GM19025 (cell line): ENCODE measurements around the gene PLIN5.
"Not testable (repeated sequence)": the region's sequence is repeated elsewhere in the genome, so short reads cannot be mapped to it uniquely, and the experiment has no call there.

Experiments used
- ATAC-seq: cut with Tn5 transposase; IDR thresholded peaks from one replicate; pipeline ENCODE4 v1.9.1; 2021; ENCODE audit warnings: mild to moderate bottlenecking, low read depth, moderate library complexity; ENCODE audit not compliant: unreplicated experiment

Gene PLIN5

DNA sequence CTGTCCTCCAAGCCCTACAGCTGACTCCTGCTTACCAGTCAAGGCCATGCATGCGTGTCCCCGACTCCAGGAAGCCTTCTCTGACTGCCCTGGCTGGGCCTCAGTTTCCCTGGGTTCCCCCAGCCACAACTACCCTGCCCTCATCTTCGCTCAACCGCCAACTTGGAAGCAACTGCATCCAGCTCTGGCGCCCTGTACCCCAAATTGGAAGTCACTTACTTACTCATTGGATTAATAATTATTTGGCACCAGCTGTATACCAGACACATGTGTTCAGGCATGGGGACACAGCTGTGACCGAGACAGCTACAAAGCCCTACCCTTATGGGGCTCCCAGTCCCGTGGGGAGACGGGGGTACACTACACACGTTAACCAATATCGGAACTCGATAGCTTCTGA is 35.4 kb upstream of the PLIN5 start:
- ATAC-seq, result no peak

DNA sequence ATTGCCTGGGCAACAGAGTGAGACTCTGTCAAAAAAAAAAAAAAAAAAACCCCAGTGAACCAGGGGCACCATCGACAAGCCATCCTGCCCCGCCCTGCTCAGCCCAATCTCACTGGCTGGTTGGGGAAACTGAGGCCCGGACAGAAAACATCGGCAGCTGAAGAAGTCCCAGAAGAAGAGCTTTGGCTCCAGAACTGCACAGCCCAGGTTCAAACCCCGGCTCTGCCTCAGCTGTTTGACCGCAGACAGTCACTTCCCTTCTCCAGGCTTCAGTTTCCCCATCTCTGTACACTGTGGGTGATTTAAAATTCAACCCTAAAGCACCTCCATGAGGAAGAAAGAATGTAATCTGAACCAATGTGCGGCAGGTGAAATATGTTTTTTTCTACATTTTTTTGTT is 33.9 kb upstream of the PLIN5 start:
- ATAC-seq, result no peak

DNA sequence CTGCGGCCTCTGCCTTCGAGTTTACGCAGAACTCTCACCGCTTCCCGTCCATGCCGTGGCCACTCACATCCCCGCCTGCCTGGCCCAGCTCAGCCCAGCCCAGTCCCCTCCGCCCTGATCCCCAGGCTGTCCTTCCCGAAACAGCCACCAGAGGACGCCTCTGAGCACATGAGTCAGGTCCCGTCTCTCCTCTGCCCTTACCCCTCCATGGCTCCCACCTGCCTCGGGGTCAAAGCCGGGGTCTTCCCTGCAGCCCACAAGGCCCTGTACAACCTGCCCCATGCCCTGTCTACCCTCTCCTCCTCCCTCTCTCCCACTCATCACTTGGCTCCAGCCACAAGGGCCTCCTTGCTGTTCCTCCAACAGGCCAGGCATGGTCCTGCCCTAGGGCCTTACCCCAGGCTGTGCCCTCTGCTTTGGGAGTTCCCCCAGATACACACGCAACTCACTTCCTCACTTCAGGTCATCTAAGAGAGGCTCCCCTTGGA is 32.6 kb upstream of the PLIN5 start:
- ATAC-seq, result no peak

DNA sequence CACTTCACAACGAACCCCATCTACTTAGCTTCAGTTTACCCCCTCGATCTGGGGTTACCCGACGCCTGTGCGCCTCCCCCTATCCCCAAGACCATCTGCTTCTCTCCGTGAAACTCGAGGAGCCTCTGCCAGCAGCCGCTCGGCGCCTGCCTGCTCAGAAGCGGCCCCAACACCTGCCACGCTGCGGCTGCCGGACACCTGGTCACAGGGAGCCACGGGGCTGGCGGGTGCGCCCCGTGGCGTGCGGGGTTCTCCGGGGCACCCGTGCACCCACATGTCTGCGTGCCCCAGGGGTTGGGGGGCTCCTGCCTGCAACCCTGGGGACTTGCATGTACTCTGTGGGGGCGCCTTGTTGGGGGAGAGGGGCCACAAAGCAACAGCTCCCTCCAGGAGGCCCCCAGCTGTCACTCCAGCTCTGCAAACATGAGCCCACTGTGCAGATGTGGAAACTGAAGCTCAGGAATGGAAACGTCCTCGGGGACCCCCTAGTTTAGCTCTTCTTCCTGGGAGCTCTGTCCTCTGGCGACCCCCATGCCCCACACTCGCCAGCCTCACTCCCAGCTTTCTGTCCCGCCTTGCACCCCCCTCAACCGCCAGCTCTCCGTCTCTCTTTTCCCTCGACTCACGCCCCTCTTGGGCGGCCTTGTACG is 31.5 kb upstream of the PLIN5 start:
- no peak for ATAC-seq

DNA sequence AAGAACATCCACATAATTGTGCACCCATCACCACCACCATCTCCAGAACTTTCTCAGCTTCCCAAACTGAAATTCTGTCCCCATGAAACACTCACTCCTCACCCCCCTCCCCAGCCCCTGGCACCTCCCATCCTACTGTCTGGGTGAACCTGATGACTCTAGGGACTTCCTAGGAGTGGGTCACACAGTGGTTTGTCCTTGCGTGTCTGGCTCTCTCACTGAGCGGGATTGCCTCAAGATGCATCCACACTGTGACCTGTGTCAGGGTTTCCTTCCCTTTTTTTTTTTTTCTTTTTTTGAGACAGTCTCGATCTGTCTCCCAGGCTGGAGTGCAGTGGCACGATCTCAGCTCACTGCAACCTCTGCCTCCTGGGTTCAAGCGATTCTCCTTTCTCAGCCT is 28.5 kb upstream of the PLIN5 start:
- not testable (repeated sequence) for ATAC-seq

DNA sequence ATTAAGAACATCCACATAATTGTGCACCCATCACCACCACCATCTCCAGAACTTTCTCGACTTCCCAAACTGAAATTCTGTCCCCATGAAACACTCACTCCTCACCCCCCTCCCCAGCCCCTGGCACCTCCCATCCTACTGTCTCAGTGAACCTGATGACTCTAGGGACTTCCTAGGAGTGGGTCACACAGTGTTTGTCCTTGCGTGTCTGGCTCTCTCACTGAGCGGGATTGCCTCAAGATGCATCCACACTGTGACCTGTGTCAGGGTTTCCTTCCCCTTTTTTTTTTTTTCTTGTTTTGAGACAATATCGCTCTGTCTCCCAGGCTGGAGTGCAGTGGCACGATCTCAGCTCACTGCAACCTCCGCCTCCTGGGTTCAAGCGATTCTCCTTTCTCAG is 27.1 kb upstream of the PLIN5 start:
- ATAC-seq, result not testable (repeated sequence)

DNA sequence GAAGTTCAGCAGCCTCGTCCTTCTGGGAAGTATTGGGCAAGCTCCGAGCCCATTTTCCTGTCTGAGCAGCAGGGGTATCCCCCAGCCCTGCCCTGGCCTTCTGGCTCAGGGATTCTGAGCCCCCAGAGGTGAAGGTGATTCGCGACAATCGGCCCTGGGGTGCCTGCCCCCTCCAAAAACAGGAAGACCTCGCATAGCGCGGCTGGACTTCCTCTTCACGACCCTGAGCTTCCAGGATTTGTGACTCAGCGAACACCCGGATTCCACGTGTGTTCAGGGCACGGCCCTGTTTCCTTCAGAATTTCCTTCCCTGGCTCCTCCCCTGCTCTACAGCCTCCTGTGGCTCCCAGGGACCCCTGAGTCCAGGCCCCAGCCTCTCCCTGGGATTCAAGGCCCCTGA is 24.5 kb upstream of the PLIN5 start, which contains the start of gene SEMA6B:
Gene SEMA6B (minus strand): TSS at position 116 of the 400 bp plus-strand sequence. CDS start 1,227 bp downstream, outside the sequence.
- ATAC-seq, result no peak

DNA sequence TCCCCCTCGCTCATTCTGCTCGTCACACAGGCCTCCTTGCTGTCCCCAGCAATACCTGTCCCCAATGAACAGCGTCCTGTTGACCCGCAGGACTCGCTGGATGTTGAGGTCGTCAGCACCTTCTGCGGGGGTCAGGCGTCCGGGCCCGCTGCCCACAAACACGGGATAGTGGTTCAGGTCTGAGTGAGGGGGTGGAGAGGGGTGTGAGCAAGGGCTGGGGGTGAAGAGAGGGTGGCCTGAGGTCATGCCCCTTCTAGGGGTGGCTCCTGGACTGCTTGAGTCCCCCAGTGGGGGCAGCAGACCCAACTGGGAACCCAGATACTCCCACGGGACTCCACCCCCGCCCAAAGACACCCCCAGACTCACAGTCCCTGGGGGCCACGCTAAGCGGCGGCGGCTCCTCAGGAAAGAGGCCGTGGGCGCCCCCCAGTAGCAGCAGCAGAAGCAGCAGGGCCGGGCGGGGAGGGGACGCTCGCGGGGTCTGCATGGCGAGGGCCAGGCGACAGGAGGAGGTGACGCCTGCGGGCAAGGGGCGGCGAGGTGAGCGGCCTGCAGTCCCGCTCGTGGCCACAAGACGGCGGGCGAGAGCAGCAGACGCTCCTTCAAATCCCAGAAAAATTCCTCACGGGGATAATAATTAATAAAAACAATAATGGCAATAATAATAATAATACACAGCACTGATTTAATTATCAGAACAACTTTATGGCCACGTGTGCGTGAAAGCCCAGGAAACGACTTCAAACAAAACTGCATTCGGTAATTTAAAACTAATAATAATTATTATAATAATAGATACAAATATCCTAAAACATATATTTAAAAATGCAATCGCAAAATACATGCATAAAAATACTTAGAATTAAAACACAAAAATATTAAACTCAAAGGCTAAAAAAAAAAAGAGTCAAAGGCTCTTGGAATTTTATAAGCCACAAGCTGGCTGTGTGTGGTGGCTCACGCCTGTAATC is 23.2 kb upstream of the PLIN5 start:
- no peak for ATAC-seq

DNA sequence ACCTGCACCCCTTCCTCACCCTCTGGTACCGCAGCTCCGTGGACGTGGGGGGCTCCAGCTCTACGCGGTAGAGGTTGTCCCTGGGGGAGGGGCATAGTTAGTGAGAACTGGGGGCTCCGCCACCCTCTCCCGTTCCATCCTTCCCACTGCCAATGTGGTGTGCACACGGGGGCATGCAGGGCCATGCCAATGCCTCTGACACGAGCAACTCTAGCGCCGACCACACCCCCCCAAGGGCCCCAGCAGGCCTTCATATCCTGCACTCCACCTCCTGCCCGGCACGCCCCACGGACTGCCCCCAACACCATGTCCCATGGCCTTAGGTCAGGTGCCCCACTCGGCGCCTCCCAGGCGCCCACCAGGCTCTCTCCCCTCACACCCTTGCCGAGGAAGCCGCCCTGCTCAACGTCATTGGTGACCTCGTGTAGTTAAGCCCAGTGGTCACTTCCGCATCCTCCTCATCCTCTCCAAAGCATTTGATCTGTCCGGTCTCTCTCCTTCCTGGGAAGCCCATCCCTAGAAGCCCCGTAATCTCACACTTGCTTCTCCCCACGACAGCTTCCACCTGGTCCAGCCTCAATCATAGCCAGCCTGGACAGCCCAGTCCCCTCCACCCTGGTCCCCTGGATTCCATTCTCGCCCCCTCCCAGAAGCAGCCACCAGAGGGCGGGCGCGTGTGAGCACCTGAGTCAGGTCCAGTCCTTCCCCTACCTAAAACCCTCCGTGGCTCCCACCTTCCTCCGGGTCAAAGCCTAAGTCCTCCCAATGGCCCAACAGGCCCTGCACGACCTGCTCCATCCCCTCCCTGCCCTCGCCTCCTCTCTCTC is 22.3 kb upstream of the PLIN5 start:
- no peak for ATAC-seq

DNA sequence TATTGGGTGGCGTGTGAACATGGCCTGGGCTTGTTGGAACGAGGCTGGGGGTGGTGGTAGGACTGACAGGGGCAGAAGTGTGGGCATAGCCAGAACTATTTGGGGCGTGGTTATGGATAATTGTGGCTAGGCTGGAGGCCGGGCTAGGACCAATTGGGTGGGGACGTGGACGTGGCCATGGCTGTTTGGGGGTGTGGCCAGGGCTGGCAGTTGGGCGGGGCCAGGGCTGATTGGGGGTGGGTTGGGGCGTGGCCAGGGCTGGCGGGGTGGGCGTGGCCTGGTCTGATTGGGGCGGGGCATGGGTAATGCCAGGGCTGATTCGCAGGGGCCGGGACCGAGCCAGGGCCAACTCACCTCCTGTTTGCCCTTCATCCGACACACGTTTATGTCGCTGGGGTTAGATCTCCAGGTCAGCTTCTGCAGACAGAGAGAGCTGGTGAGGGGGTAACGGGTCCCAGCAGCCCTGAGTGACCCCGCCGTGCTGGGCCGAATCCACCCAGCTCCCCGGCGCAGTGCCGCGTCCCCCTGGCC is 21.6 kb upstream of the PLIN5 start:
- no peak for ATAC-seq

DNA sequence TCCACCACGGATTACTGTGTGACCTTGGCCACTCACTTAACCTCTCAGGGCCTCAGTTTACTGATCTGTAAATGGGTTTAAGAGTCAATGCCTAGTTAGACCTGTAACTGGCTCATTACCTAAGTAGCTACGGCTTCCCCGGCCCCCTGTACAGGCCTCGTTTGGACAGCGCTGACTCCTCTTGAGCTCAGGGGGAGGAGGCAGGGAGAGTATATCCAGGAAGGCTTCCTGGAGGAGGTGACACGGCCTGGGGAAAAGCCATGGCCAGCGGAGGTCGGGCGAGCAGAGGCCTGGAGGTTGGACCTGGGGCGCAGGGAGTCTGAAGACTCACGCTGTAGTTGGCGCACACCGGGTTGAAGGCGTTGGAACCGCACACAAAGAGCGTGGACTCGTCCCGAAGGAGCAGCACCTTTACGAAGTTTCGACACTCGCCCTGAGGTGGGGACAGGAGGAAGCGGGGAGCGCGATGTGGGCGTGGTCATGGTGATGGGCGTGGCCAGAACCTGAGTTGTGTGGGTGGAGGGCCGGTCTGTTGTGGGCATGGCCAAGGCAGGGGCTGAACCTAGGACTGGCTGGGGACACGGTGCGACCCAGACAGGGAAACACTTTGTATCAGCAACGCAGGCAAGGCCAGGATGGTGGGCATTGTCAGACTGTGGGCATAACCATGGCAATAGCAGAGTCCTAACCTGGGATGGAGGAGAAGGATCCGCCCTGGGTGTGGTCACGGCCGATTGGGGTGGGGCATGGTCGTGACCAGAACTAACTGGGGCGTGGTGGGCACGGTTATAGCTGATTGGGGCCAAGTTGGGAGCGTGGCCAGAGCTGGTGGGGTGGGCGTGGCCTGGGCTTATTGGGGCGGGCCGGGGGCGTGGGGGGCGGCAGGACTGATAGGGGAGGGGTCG is 20.9 kb upstream of the PLIN5 start:
- ATAC-seq, result no peak

DNA sequence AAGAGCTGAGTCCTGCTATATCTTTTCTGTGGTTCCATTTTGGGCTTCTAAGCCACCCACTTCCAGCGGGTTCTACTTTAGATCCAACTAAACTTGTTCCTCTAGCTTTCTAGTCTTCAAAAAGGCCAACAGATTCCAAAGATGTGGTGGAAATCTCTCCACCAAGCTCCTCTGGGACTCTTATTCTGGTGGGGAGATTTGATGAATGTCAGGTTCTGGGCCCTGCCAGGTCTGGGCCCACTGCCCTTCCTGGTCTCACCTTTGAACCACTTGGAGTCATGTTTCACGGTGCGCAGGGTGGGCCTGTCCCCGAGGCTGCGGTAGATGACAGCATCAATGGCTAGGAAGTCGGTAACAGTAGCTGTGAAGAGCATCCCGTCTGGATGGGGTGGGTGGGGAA is 19.7 kb upstream of the PLIN5 start:
- no peak for ATAC-seq

DNA sequence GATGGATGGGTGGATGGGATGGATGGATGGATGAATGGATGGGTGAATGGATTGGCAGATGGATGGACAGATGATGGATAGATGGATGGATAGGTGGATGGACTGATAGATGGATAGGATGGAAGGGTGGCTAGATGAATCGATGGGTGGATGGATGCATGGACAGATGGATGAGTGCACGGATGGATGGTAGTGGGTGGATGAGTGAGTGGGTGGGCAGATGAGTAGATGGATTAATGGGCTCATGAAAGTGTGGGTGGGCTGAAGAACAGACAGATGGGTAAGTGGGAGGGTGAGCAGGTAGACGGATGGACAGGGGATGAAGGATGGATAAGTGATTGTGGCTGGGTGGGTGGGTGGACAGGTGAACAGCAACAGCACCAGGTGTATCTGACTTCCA is 18.8 kb upstream of the PLIN5 start:
- ATAC-seq, result no peak

DNA sequence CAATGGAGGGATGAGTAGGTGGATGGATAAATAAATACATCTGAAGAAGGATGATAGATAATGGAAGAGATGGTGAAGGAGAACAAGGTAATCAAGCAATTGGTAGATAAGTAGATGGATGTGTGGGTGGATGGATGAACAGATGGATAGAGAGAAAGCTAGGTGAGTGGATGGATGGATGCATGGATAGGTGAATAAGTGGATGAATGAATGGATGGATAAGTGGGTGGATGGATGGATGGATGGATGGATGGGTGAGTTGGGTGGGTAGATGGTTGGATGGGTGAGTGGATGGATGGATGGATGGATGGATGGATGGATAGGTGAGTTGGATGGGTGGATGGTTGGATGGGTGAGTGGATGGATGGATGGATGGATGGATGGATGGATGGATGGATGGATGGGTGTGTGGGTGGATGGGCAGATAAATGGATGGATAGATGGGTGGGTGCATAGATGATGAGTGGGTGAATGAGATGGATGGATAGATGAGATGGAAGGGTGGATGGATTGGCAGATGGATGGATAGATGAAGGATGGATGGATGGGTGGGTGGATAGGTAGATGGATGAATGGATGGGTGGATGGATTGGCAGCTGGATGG is 18.2 kb upstream of the PLIN5 start:
- no peak for ATAC-seq

DNA sequence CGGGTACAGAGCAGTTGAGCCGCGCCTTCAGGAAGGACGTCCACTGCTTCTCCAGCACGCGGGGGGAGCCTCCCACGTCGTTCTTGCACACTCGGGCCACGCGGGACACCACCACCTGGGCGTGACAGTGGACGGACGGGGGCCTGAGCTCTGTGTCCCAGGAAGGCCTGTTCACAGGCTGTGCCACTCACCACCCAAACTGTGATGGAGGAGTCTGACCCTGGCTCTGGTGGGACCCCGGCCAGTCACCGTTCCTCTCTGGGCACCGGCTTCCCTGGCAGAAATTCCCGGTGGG is 17.4 kb upstream of the PLIN5 start:
- ATAC-seq, result no peak

DNA sequence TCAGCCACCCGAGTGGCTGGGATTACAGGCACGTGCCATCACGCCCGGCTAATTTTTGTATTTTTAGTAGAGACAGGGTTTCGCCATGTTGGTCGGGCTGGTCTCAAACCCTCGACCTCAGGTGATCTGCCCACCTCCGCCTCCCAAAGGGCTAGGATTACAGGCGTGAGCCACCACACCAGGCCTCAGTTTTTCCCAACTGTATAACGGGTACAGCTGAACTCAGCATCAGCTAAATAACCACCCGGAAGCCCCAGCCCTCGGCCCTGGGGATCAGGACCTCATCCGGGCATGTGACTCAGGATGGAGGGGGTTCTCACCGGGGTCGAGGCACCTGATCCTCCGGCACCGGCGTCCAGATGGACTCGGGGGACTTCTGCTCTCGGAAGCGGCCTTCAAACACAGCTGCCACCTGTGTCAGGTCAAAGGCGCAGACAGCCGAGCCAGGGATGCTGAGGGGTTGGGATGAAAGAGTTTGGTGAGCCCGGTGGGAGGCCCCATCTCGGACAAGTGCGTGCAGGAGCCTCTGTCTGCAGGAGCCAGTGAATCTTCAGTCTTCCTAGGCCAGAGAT is 15.5 kb upstream of the PLIN5 start:
- no peak for ATAC-seq

DNA sequence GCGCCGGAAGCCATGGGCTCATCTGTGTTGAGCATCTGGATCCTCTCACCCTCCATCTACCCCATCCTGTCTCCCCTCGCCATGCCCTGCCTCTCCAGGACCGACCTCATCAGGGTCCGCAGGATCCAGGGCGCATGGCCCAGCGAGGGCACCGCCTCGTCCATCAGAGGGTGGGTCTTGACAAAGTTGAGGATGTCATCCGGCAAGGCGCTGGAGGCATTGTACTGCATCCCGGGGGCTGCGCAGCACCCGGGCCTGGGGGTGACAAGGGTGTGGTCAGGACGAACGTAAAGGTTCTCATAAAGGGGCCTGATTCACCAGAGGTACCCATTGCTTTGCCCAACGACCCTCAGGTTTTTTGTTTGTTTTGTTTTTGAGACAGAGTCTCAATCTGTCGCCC is 15.0 kb upstream of the PLIN5 start:
- ATAC-seq, result no peak

DNA sequence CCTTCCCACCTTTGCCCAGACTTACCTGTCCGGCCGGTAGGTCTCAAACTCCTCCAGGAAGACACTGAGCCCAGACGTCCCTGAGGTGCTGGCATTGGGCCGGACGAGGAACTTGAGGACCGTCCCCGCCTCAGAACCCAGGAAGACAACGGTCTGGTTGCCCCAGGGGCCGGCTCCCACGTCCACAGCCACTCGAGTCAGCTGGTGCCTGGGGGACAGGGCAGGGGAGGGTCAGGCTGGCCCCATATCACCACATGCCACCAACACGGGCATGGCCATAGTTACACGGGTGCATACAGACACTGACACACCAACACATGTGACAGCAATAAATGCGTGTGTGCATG is 13.2 kb upstream of the PLIN5 start:
- ATAC-seq, result no peak
